GM10248 (cell line): Measurements from ENCODE around the gene COL23A1.

Experiments
- CTCF ChIA-PET: fragments of 300-600 bp; sonication (Branson Sonifier 250); formaldehyde crosslinking; extraction: SDS; loops from one replicate; lab custom pipeline; 2021; ENCODE audit warnings: antibody characterized with exemption; lab: Yijun Ruan, JAX
- POLR2A ChIA-PET: fragments of 350-650 bp; sonication (Branson Sonifier 250); formaldehyde crosslinking; extraction: SDS; loops from one replicate; lab custom pipeline; 2020; ENCODE audit warnings: antibody characterized with exemption; lab: Yijun Ruan, JAX
- DNase-seq: peaks from one replicate; pipeline ENCODE4 v3.0.0; 2012; ENCODE audit errors: extremely low spot score
- TF ChIP-seq, protein P1 (sequence below): IDR thresholded peaks from 2 replicates; pipeline ENCODE4 v1.5.1; 2012; ENCODE audit warnings: mild to moderate bottlenecking, low read depth; ENCODE audit errors: extremely low read depth, missing control alignments, control extremely low read depth

Gene COL23A1

DNA sequence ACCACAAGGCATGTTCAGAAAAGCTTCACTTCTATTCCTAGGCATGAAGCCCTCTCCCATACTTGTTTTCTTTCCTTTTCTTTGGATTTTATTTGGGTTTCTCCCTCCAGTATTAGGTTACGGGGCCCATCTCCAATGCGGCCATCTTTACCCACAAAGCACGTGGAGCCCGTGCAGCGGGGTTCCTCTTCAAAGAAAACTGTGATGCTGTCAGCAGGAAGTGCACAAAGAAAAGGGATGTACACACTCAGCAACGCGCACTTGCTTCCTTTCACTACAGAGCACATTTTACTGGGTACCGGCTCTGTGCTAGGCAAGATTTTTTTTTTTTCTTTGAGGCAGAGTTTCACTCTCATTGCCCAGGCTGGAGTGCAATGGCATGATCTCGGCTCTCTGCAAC is 106.6 kb downstream of the COL23A1 start:
- TF ChIP-seq, protein P1, sequence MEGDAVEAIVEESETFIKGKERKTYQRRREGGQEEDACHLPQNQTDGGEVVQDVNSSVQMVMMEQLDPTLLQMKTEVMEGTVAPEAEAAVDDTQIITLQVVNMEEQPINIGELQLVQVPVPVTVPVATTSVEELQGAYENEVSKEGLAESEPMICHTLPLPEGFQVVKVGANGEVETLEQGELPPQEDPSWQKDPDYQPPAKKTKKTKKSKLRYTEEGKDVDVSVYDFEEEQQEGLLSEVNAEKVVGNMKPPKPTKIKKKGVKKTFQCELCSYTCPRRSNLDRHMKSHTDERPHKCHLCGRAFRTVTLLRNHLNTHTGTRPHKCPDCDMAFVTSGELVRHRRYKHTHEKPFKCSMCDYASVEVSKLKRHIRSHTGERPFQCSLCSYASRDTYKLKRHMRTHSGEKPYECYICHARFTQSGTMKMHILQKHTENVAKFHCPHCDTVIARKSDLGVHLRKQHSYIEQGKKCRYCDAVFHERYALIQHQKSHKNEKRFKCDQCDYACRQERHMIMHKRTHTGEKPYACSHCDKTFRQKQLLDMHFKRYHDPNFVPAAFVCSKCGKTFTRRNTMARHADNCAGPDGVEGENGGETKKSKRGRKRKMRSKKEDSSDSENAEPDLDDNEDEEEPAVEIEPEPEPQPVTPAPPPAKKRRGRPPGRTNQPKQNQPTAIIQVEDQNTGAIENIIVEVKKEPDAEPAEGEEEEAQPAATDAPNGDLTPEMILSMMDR = no peak
- ChIA-PET POLR2A (no interaction called here), CTCF (no interaction called here)
- DNase-seq = no peak

DNA sequence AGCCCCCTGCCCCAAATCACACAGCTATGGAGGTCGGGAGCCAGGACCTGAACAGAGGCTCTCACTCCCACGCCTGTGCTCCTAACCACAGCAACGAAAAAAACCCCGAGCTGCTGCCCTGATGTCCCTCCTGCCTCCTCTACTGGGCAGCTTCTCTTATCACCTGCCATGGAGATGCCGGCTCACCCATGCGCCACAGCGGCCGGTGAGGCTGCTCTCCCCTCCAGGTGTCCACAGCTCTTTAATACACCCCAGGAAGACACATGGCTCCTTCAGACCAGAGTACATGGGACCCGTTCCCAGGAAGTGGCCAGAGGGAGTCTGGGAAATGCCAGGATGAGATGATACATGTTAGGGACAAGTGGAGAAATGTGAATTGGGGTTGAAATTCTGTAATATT is 110.9 kb downstream of the COL23A1 start:
- no peak for DNase-seq
- ChIA-PET POLR2A (no interaction called here), CTCF (no interaction called here)
- TF ChIP-seq, protein P1 = no peak

DNA sequence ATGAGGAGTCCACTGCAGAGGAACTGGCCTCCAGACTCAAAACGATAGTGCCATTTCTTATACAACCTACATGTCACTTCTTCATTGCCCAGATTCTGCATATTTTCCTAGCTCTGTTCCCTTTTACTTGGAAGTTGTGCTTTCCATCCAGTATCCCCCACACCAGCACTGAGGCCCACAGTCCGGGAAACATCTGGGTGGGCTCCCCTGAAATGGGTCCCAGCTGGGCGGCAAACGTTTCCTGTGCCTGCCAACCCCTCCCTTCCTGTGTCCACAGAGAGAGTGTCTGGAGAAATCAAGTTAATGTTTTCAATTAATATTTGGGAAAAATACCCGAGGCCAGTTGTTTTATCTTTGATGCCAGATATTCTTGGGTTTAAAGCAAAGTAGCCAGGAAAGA is 111.8 kb downstream of the COL23A1 start:
- TF ChIP-seq, protein P1 = no peak
- no peak for DNase-seq
- POLR2A ChIA-PET = no interaction called here
- CTCF ChIA-PET = no interaction called here

DNA sequence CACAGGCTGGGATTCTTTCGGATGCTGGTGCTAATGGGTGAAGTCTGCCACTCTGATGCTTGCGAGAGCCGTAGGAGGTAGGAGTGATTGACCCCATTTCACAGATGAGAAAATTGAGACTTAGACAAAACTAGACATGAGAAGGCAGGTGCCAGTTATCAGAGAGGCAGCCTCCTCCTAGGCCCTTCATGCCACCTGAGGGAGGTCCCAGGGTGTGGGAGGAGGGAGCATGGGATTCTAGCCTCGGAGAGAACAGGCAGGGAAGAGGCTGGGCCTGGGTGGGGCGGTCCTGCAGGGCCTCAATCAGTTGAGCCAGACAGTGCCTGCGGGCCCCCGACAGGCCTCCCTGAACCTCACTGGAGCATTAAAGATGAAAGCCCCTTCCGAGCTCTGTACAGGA is 112.4 kb downstream of the COL23A1 start:
- ChIA-PET CTCF (no interaction called here), POLR2A (no interaction called here)
- DNase-seq = no peak
- TF ChIP-seq, protein P1 = no peak

DNA sequence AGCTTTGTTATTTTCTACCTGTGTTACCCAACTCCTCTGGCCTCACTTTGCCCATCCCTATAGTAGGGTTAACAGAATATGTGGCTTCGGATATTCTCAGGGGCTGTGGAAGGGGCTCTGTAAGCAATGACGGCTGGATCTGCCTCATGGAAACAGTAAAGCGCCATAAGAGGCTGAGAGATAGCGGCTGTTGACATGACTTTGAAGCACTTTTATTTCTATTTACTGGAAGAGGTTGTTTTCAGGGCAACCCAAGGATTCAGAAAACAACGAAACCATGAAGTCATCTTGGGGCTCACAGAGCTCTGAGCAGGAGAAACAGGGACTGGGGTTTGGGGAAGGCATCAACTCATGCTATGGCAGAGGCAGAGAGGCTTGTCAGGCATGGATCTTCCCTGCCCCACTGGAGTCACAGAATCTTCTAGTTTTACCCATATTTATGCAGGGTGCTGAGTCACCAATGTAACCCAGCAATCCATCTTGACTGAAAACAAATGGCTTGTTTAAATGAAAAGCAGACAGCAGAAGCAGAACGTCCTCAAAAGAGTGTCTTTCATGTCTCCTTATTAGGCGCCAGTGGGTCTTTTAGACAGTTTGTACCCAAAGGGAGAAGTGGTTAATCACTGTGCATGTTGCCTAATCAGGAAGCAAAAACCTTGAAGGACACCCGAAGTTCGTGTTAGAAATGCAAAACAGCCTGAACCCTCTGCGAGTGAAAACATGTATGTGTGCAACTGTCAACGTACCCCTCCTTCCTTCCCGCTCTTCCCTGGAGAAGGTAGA is 113.0 kb downstream of the COL23A1 start:
- POLR2A ChIA-PET = no interaction called here
- CTCF ChIA-PET = no interaction called here
- TF ChIP-seq, protein P1 = no peak
- no peak for DNase-seq

DNA sequence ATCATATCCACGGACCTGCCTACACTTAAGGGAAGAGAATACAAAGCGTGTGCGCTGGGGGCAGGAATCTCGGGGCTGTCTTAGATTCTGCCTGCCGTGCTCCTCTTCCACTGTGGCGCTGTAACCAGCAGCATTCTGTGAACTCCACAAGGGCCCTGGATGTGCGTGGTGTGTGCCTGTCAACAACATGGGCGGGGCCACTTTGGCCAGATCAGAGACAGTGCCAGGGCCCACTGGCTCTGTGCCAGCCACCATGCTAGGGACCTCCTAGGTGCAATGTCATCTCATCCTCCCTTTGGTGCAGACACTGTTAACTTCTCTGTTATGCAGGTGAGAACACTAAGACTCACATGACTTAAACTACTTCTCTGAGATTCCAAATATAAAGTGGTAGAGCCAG is 113.7 kb downstream of the COL23A1 start:
- DNase-seq = no peak
- ChIA-PET CTCF (no interaction called here), POLR2A (no interaction called here)
- TF ChIP-seq, protein P1 = no peak
